ENCODE results near the gene TMEM225B. TPM values are rescaled to one million over a fixed set of nuclear protein-coding genes. Genes with fewer than 3 reads are reported as not detected.
"Not testable (repeated sequence)": the region's sequence is repeated elsewhere in the genome, so short reads cannot be mapped to it uniquely, and the experiment has no call there.

Gene TMEM225B
- total and polyA plus RNA-seq, 2 donors (not counting 1 experiment from before 2014, with no cell fraction given) = 0.86 to 0.95 TPM

DNA sequence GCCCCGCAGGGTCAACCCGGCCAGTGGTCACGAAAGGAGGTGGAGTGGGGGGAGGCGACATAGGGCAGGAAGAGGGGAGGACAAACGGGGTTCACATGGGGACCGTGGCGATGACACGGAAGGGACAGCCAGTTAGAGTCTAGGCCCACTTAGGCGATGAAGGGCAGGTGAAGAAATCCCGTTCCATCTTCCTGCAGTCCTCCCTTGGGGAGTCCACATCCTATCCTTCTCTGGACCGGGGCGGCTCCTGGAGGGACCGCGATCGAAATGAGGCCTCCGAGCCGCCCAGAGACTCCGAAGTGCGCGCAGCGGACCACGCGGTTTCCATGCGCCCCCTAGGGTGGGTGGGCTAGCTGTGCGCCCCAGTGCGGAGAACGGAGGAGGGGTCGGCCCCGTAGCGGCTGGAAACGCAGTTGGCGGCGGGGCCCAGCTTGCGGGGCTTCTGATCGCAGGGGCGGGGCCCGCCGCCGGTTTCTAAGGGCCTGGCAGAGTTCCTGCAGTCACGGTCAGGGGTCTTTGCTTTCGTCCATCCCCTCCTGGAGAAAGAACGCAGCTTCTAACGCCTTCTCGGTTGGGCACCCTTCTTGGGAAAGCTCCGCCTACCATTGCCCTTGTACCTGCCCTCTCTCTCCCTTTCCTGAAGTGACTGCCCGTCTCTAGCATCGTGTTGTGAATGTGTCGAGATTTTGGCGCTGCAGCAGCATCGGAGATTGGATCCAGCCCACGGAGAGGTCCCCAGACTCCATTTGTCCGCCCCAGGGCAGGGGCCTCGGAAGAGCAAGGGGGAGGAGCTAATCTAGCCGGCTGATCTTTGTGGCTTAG lies 17.9 kb upstream of the TMEM225B start:
- peak overlapping the region; percentile 94 for H3K4me2 ChIP-seq (replicated peaks; ENCODE audit: low read depth, low read length, poor library complexity, severe bottlenecking)
- H3K9me3 ChIP-seq (ENCODE audit: control extremely low read depth in 1 of 3, control insufficient read depth in 2 of 3, insufficient read depth in 1 of 3, low read length in 2 of 3) = no peaks in the 10 kb centered on the region
- H3K27ac ChIP-seq (ENCODE audit: low read length in 2 of 2) = no peak overlapping the region
- peak overlapping the region; percentile 75 for H3K9ac ChIP-seq (ENCODE audit: low read length)
- peaks cover 0 to 3% of the 10 kb centered on the region in 2 experiments for H3K36me3 ChIP-seq (replicated peaks in 1 of 2; ENCODE audit: control extremely low read depth in 1 of 2, control insufficient read depth in 1 of 2, extremely low read depth in 1 of 2, insufficient read depth in 2 of 2, low read length in 1 of 2)
- ChIA-PET POLR2A (interaction anchor here (1.9 kb wide), 1 partner anchor 22 kb away, joined by 10 read pairs; the partner anchor contains the start of gene ZNF655), CTCF (interaction anchor here (0.6 to 1.2 kb wide), 5 partner anchors 22 to 171 kb away, joined by 3 to 4 read pairs (median 3); partner anchors contain the start of genes BUD31, PDAP1 and ZNF655)
- peak overlapping the region; percentile 34 to 75 (median 60) for H3K4me3 ChIP-seq (ENCODE audit: control extremely low read depth in 1 of 5, extremely low read depth in 1 of 5, insufficient read depth in 1 of 5, low read depth in 2 of 5, low read length in 4 of 5)
- Mint-ChIP-seq H3K4me3 (peak overlapping the region; percentile 96), H3K4me1 (peaks cover 27% of the 10 kb centered on the region), H3K27ac (peak overlapping the region; percentile 87), H3K9me3 (ENCODE audit: insufficient read depth) (no peaks in the 10 kb centered on the region), H3K27me3 (peaks cover 9% of the 10 kb centered on the region)
- DNase-seq (peak; percentile 62), ATAC-seq (ENCODE audit: low read depth) (peak; percentile 83)
- peaks cover 7 to 19% of the 10 kb centered on the region in 2 donors for H3K4me1 ChIP-seq (ENCODE audit: control insufficient read depth in 2 of 2, insufficient read depth in 2 of 2, low read length in 2 of 2)
- H3K79me2 ChIP-seq (ENCODE audit: control insufficient read depth, insufficient read depth, low read length) = peaks cover 3% of the 10 kb centered on the region
- TF ChIP-seq CTCF (IDR thresholded peaks at IDR 0.05) (peak; percentile 48), EZH2 (IDR thresholded peaks at IDR 0.05; ENCODE audit: borderline replicate concordance, insufficient read depth, low read depth, low read length, poor library complexity, severe bottlenecking) (no peak)
- H3K27me3 ChIP-seq (replicated peaks in 1 of 4; ENCODE audit: control extremely low read depth in 1 of 4, control insufficient read depth in 3 of 4, insufficient read depth in 4 of 4, low read length in 3 of 4) = peaks cover 0 to 3% (median 1%) of the 10 kb centered on the region in 4 experiments
- intact Hi-C loops (cut with micrococcal nuclease) = loop anchor here (1.0 to 2.0 kb wide), 2 partner anchors 21 to 80 kb away; partner anchors contain the start of genes ZNF394 and ZNF655
- peak overlapping the region; percentile 82 for H2AFZ ChIP-seq (ENCODE audit: insufficient read depth, low read depth, low read length, poor library complexity, severe bottlenecking)
- 3% methylated on average over 52 of the region's 54 CpGs for WGBS (ENCODE audit: insufficient coverage)
- H4K20me1 ChIP-seq (ENCODE audit: control insufficient read depth, insufficient read depth, low read length, poor library complexity, severe bottlenecking) = no peaks in the 10 kb centered on the region

DNA sequence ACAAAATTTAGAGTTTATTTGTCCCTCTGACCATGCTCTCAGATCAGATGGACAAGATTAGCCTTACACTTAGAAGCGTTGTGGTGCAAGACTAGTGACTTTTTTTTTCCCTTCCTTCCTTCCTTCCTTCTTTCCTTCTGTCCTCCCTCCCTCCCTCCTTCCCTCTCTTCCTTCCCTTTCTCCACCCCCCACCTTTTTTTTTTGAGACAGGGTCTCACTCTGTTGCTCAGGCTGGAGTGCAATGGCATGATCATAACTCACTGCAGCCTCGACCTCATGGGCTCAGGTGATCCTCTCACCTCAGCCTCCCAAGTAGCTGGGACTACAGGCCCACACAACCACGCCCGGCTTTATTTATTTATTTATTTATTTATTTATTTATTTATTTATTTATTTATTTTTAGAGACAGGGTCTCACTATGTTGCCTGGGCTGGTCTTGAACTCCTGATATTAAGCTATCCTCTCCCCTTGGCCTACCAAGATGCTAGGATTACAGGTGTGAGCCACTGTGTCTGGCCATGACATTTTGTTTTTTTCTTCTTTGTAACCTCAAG lies 17.2 kb upstream of the TMEM225B start:
- CTCF ChIA-PET = interaction anchor here (0.6 to 1.2 kb wide), 4 partner anchors 24 to 172 kb away, joined by 3 to 4 read pairs (median 3); partner anchors contain the start of genes BUD31 and PDAP1
- WGBS (ENCODE audit: insufficient coverage) = 13% methylated on average over 1 of the region's 4 CpGs
- intact Hi-C loops (cut with micrococcal nuclease) = loop anchor here (1.0 to 2.0 kb wide), 2 partner anchors 22 to 81 kb away; partner anchors contain the start of genes ZNF394 and ZNF655

More for the DNA sequence above, 17.2 kb upstream of the TMEM225B start:
- not testable (repeated sequence) for H3K27me3 Mint-ChIP-seq; H3K79me2 ChIP-seq (ENCODE audit: control insufficient read depth, insufficient read depth, low read length); H3K9me3 ChIP-seq (ENCODE audit: control extremely low read depth in 1 of 3, control insufficient read depth in 2 of 3, insufficient read depth in 1 of 3, low read length in 2 of 3); H4K20me1 ChIP-seq (ENCODE audit: control insufficient read depth, insufficient read depth, low read length, poor library complexity, severe bottlenecking); H3K27ac ChIP-seq (ENCODE audit: low read length in 2 of 2); H3K27me3 ChIP-seq (replicated peaks in 1 of 4; ENCODE audit: control extremely low read depth in 1 of 4, control insufficient read depth in 3 of 4, insufficient read depth in 4 of 4, low read length in 3 of 4); ATAC-seq (ENCODE audit: low read depth); H3K9me3 Mint-ChIP-seq (ENCODE audit: insufficient read depth); DNase-seq; H3K36me3 ChIP-seq (replicated peaks in 1 of 2; ENCODE audit: control extremely low read depth in 1 of 2, control insufficient read depth in 1 of 2, extremely low read depth in 1 of 2, insufficient read depth in 2 of 2, low read length in 1 of 2)
- peak overlapping the region; percentile 94 for H3K4me2 ChIP-seq (replicated peaks; ENCODE audit: low read depth, low read length, poor library complexity, severe bottlenecking)
- peak overlapping the region; percentile 96 for H3K4me3 Mint-ChIP-seq
- POLR2A ChIA-PET = interaction anchor here (0.7 to 1.9 kb wide), 2 partner anchors 19 to 22 kb away, joined by 6 to 10 read pairs; partner anchors contain the start of gene ZNF655
- peak overlapping the region; percentile 82 for H2AFZ ChIP-seq (ENCODE audit: insufficient read depth, low read depth, low read length, poor library complexity, severe bottlenecking)
- H3K9ac ChIP-seq (ENCODE audit: low read length) = peak overlapping the region; percentile 75
- peak overlapping the region; percentile 34 to 75 (median 60) for H3K4me3 ChIP-seq (ENCODE audit: control extremely low read depth in 1 of 5, extremely low read depth in 1 of 5, insufficient read depth in 1 of 5, low read depth in 2 of 5, low read length in 4 of 5)
- H3K27ac Mint-ChIP-seq = peak overlapping the region; percentile 87
- H3K4me1 Mint-ChIP-seq = peaks cover 27% of the 10 kb centered on the region
- H3K4me1 ChIP-seq (ENCODE audit: control insufficient read depth in 2 of 2, insufficient read depth in 2 of 2, low read length in 2 of 2) = peaks cover 7 to 19% of the 10 kb centered on the region in 2 donors

All from B cell (primary cell).